ENCODE measurements around the gene TSPO2. TPM values are rescaled to one million over a fixed set of nuclear protein-coding genes. Genes with fewer than 3 reads are reported as not detected.

TSPO2 gene
- total and polyA plus RNA-seq, 4 donors, result 0.38 to 1.6 (median 0.59) TPM

GRCh38 chr6:41058783-41059181 lies 16.5 kb downstream of the TSPO2 start:
- H3K27ac ChIP-seq (ENCODE audit: low read depth, low read length), result no peak overlapping the region
- H3K4me3 ChIP-seq (ENCODE audit: low read depth, low read length), result no peak overlapping the region
- WGBS (ENCODE audit: insufficient coverage), result 100% methylated on average over 1 of the region's 2 CpGs

GRCh38 chr6:41059556-41059955 lies 17.3 kb downstream of the TSPO2 start:
- DNase-seq (ENCODE audit: low read depth in 4 of 6, low spot score in 6 of 6), result no peak
- Histone ChIP-seq H3K9me3 (ENCODE audit: control insufficient read depth, insufficient read depth, low read length) (no peaks in the 10 kb centered on the region), H3K4me3 (ENCODE audit: low read depth, low read length) (no peak overlapping the region), H3K36me3 (ENCODE audit: control insufficient read depth, insufficient read depth, low read length) (peaks cover 3% of the 10 kb centered on the region), H3K27me3 (ENCODE audit: control insufficient read depth, insufficient read depth, low read length) (no peaks in the 10 kb centered on the region), H3K4me1 (ENCODE audit: control insufficient read depth, insufficient read depth, low read length) (no peaks in the 10 kb centered on the region), H3K27ac (ENCODE audit: low read depth, low read length) (no peak overlapping the region)
- no CpG with 5 or more reads among the region's 1 CpG for WGBS (ENCODE audit: insufficient coverage)

More at GRCh38 chr6:41058783-41059181, 16.5 kb downstream of the TSPO2 start:
- no peaks in the 10 kb centered on the region for H3K9me3 ChIP-seq (ENCODE audit: control insufficient read depth, insufficient read depth, low read length)
- no peak for DNase-seq (ENCODE audit: low read depth in 4 of 6, low spot score in 6 of 6)
- no peaks in the 10 kb centered on the region for H3K27me3 ChIP-seq (ENCODE audit: control insufficient read depth, insufficient read depth, low read length)
- H3K36me3 ChIP-seq (ENCODE audit: control insufficient read depth, insufficient read depth, low read length), result peaks cover 3% of the 10 kb centered on the region
- H3K4me1 ChIP-seq (ENCODE audit: control insufficient read depth, insufficient read depth, low read length), result no peaks in the 10 kb centered on the region

- 98% methylated on average over 12 of the region's 13 CpGs for WGBS (ENCODE audit: insufficient coverage)
- H3K9me3 ChIP-seq (ENCODE audit: control insufficient read depth, insufficient read depth, low read length), result no peaks in the 10 kb centered on the region
- no peak overlapping the region for H3K4me3 ChIP-seq (ENCODE audit: low read depth, low read length)
- H3K27ac ChIP-seq (ENCODE audit: low read depth, low read length), result no peak overlapping the region
- H3K36me3 ChIP-seq (ENCODE audit: control insufficient read depth, insufficient read depth, low read length), result peaks cover 3% of the 10 kb centered on the region
- no peaks in the 10 kb centered on the region for H3K4me1 ChIP-seq (ENCODE audit: control insufficient read depth, insufficient read depth, low read length)
- DNase-seq (ENCODE audit: low read depth in 4 of 6, low spot score in 6 of 6), result no peak
- no peaks in the 10 kb centered on the region for H3K27me3 ChIP-seq (ENCODE audit: control insufficient read depth, insufficient read depth, low read length)
Observed at GRCh38 chr6:41061196-41061726, 19.0 kb downstream of the TSPO2 start.

- DNase-seq (ENCODE audit: low read depth in 4 of 6, low spot score in 6 of 6), result no peak
- 100% methylated on average over 1 of the region's 1 CpG for WGBS (ENCODE audit: insufficient coverage)
- Histone ChIP-seq H3K27me3 (ENCODE audit: control insufficient read depth, insufficient read depth, low read length) (no peaks in the 10 kb centered on the region), H3K4me1 (ENCODE audit: control insufficient read depth, insufficient read depth, low read length) (no peaks in the 10 kb centered on the region), H3K27ac (ENCODE audit: low read depth, low read length) (no peak overlapping the region), H3K9me3 (ENCODE audit: control insufficient read depth, insufficient read depth, low read length) (no peaks in the 10 kb centered on the region), H3K4me3 (ENCODE audit: low read depth, low read length) (no peak overlapping the region), H3K36me3 (ENCODE audit: control insufficient read depth, insufficient read depth, low read length) (peaks cover 3% of the 10 kb centered on the region)
Observed at GRCh38 chr6:41062056-41062455, 19.8 kb downstream of the TSPO2 start.

- no CpG with 5 or more reads among the region's 2 CpGs for whole genome bisulfite sequencing (ENCODE audit: insufficient coverage)
- peaks cover 3% of the 10 kb centered on the region for H3K36me3 ChIP-seq (ENCODE audit: control insufficient read depth, insufficient read depth, low read length)
- peak in 1 of 6 donors; percentile 8 for DNase-seq (ENCODE audit: low read depth in 4 of 6, low spot score in 6 of 6)
- H3K27me3 ChIP-seq (ENCODE audit: control insufficient read depth, insufficient read depth, low read length), result no peaks in the 10 kb centered on the region
- no peaks in the 10 kb centered on the region for H3K9me3 ChIP-seq (ENCODE audit: control insufficient read depth, insufficient read depth, low read length)
- no peak overlapping the region for H3K27ac ChIP-seq (ENCODE audit: low read depth, low read length)
- H3K4me1 ChIP-seq (ENCODE audit: control insufficient read depth, insufficient read depth, low read length), result no peaks in the 10 kb centered on the region
- no peak overlapping the region for H3K4me3 ChIP-seq (ENCODE audit: low read depth, low read length)
Observed at GRCh38 chr6:41063884-41064285, 21.6 kb downstream of the TSPO2 start.

GRCh38 chr6:41064841-41065240 lies 22.6 kb downstream of the TSPO2 start:
- H3K4me3 ChIP-seq (ENCODE audit: low read depth, low read length), result no peak overlapping the region
- H3K9me3 ChIP-seq (ENCODE audit: control insufficient read depth, insufficient read depth, low read length), result no peaks in the 10 kb centered on the region
- H3K27me3 ChIP-seq (ENCODE audit: control insufficient read depth, insufficient read depth, low read length), result no peaks in the 10 kb centered on the region
- H3K36me3 ChIP-seq (ENCODE audit: control insufficient read depth, insufficient read depth, low read length), result peaks cover 3% of the 10 kb centered on the region
- no peaks in the 10 kb centered on the region for H3K4me1 ChIP-seq (ENCODE audit: control insufficient read depth, insufficient read depth, low read length)
- WGBS (ENCODE audit: insufficient coverage), result 92% methylated on average over 4 of the region's 5 CpGs
- no peak overlapping the region for H3K27ac ChIP-seq (ENCODE audit: low read depth, low read length)
- DNase-seq (ENCODE audit: low read depth in 4 of 6, low spot score in 6 of 6), result no peak

GRCh38 chr6:41065550-41066026 lies 23.3 kb downstream of the TSPO2 start:
- Histone ChIP-seq H3K9me3 (ENCODE audit: control insufficient read depth, insufficient read depth, low read length) (no peaks in the 10 kb centered on the region), H3K36me3 (ENCODE audit: control insufficient read depth, insufficient read depth, low read length) (peaks cover 3% of the 10 kb centered on the region), H3K27me3 (ENCODE audit: control insufficient read depth, insufficient read depth, low read length) (no peaks in the 10 kb centered on the region), H3K4me3 (ENCODE audit: low read depth, low read length) (no peak overlapping the region), H3K4me1 (ENCODE audit: control insufficient read depth, insufficient read depth, low read length) (no peaks in the 10 kb centered on the region), H3K27ac (ENCODE audit: low read depth, low read length) (no peak overlapping the region)
- no CpG with 5 or more reads among the region's 2 CpGs for WGBS (ENCODE audit: insufficient coverage)
- no peak for DNase-seq (ENCODE audit: low read depth in 4 of 6, low spot score in 6 of 6)

GRCh38 chr6:41066867-41067304 lies 24.6 kb downstream of the TSPO2 start:
- no peak overlapping the region for H3K27ac ChIP-seq (ENCODE audit: low read depth, low read length)
- H3K4me1 ChIP-seq (ENCODE audit: control insufficient read depth, insufficient read depth, low read length), result no peaks in the 10 kb centered on the region
- WGBS (ENCODE audit: insufficient coverage), result 0% methylated on average over 2 of the region's 3 CpGs
- H3K9me3 ChIP-seq (ENCODE audit: control insufficient read depth, insufficient read depth, low read length), result no peaks in the 10 kb centered on the region
- H3K4me3 ChIP-seq (ENCODE audit: low read depth, low read length), result no peak overlapping the region
- no peaks in the 10 kb centered on the region for H3K36me3 ChIP-seq (ENCODE audit: control insufficient read depth, insufficient read depth, low read length)
- peak; percentile 59 to 96 (median 73) for DNase-seq (ENCODE audit: low read depth in 4 of 6, low spot score in 6 of 6)
- H3K27me3 ChIP-seq (ENCODE audit: control insufficient read depth, insufficient read depth, low read length), result no peaks in the 10 kb centered on the region

- DNase-seq (ENCODE audit: low read depth in 4 of 6, low spot score in 6 of 6), result no peak
- Histone ChIP-seq H3K36me3 (ENCODE audit: control insufficient read depth, insufficient read depth, low read length) (no peaks in the 10 kb centered on the region), H3K27me3 (ENCODE audit: control insufficient read depth, insufficient read depth, low read length) (no peaks in the 10 kb centered on the region)
Observed at GRCh38 chr6:41071501-41071922, 29.2 kb downstream of the TSPO2 start.

More at GRCh38 chr6:41071501-41071922, 29.2 kb downstream of the TSPO2 start:
- peak overlapping the region; percentile 100 for H3K27ac ChIP-seq (ENCODE audit: low read depth, low read length)
- no peaks in the 10 kb centered on the region for H3K9me3 ChIP-seq (ENCODE audit: control insufficient read depth, insufficient read depth, low read length)
- under 1% methylated on average over 13 of the region's 16 CpGs for WGBS (ENCODE audit: insufficient coverage)
- peak overlapping the region; percentile 92 for H3K4me3 ChIP-seq (ENCODE audit: low read depth, low read length)
- H3K4me1 ChIP-seq (ENCODE audit: control insufficient read depth, insufficient read depth, low read length), result no peaks in the 10 kb centered on the region

All from spinal cord (tissue), 10 donors.